NCI-H2107 treated with DMSO at 0.1 percent for 48 hours (cell line): ENCODE data around the gene CFL2.
A peak's percentile ranks its signal among the peaks of the same experiment; 100 is the strongest.
"Not testable (repeated sequence)": the region's sequence is repeated elsewhere in the genome, so short reads cannot be mapped to it uniquely, and the experiment has no call there.

Experiments used
- DNase-seq: peaks from one replicate; lab custom pipeline; 2025; ENCODE audit not compliant: unreplicated experiment; lab: John Stamatoyannopoulos, UW

The CFL2 gene

DNA sequence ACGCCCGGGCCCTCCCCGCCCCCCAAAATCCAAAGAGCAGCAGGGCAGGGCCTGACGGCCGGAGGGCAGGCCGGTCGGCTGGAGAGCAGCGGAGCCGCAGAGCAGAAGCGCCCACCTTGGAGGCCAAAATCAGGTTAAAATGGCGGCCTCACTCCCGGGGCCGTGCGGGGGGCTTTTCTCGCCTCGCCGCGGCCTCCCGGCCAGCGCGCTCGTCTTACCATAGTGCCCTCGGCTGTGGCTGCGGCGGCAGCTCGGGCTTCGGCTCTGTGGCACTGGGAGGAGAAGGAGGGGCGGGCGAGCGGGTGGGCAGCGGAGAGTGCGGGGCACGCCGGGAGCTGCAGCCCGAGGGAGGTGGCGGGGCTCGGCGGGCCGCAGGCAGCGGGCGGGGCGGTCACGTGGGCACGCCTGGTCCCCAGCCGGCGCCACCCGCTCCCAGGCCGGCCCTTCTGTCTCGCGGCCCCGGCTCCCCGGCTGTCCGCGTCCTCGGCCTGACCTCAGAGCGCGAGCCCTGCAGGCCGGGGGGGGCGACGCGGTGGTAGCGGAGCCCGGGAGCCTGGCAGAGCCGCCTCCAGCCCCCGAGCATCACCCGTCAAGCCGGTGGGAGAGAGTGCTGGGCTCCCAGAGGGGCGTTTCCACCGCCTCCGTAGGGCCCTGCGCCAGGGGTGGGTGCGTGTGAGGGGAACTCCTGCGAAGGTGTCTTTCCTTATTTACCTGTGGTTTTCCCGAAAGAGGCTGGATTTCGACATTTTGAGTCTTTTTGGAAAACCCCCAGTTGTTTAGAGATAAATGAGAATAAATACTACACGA, at the start of gene CFL2:
Gene CFL2 (minus strand): TSS at position 274 of the 807 bp plus-strand sequence. CDS start 53 bp downstream, at position 221.
- peak; percentile 66 for DNase-seq

DNA sequence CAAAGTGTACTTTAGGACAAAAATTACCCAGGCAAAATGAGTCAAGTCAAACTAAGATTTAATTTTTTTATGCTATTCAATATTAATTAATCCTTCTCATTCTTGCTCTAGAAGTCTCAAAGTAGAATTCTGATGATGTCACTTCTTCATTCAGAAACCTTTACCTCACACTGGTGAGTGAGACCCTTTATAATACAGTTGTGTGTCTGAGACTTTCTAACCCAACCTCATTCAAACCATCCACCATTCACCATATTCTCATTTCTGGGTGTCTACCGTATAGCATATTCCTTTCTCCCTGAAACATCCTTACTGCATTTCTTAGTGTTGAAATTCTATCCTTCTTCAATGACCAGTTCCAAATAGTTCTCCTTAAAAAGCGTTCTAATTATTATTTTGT, 40.8 kb upstream of the CFL2 start:
- no peak for DNase-seq

DNA sequence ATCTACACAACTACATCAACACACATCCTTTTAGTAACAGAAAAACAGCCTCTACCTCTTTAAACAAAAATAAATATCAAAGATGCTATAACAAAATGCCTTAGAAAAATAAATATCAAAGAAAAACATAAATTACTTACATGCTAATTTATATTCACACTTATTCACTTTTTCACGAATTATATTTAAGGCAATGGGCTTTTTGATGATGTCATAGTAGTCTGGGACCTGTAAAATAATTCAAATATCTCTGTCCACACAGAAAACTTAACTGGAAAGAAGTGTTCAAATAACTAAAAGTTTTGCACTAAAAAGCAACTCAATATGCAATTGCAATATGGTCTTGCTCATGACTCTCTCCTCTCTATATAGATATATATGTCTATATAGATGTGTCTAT, 40.3 kb upstream of the CFL2 start:
- DNase-seq, result no peak

DNA sequence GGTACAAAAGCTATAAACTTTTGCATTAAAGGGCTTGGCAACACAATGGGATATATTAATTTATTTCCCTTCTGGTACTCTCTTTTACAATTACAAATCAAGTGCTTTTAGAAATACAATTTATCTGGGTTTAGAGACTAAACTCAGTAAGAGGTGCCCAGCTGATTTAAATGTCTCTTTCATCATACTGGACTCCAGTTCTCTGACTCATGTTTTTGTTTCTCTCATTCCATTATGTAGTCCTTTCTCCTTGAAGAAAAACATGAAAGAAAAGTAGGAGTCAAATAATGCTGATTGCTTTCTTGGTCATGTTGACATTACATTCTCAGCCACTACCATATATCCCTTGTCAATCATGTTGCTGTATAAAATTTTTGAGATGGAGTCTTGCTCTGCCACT, 36.3 kb upstream of the CFL2 start:
- no peak for DNase-seq

DNA sequence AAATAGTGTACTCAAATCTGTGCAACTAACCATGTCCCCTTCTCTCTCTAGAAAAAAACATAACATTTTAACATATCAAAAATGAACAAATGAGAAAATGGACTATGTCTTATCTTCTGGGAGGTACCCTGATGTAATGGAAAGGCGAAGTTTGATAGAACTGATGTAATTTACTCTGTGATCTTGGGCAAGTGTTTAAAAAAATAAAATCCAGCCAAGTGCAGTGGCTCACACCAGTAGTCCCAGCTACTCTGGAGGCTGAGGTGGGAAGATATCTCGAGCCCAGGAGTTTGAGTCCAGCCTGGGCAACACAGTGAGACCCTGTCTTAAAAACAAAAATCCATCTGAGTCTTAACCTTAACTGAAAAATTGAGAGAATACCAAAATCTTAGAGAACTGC, 35.8 kb upstream of the CFL2 start:
- DNase-seq, result no peak

DNA sequence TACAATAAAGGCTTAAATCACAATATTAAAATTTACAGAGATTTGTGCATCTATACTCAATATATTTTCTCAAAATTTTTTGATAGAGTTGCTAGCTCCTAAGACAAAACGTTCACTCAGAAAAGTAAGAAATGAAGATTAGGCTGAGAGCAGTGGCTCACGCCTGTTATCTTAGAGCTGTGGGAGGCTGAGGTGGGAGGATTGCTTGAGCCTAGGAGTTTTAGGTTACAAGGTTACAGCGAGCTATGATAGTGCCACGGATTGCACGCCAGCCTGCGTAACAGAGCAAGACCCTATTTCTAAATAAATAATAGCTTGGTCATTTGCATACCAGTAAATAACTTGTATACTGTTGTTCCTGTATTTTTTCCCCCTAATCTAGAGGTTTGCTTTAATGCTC, 35.0 kb upstream of the CFL2 start:
- DNase-seq, result no peak

DNA sequence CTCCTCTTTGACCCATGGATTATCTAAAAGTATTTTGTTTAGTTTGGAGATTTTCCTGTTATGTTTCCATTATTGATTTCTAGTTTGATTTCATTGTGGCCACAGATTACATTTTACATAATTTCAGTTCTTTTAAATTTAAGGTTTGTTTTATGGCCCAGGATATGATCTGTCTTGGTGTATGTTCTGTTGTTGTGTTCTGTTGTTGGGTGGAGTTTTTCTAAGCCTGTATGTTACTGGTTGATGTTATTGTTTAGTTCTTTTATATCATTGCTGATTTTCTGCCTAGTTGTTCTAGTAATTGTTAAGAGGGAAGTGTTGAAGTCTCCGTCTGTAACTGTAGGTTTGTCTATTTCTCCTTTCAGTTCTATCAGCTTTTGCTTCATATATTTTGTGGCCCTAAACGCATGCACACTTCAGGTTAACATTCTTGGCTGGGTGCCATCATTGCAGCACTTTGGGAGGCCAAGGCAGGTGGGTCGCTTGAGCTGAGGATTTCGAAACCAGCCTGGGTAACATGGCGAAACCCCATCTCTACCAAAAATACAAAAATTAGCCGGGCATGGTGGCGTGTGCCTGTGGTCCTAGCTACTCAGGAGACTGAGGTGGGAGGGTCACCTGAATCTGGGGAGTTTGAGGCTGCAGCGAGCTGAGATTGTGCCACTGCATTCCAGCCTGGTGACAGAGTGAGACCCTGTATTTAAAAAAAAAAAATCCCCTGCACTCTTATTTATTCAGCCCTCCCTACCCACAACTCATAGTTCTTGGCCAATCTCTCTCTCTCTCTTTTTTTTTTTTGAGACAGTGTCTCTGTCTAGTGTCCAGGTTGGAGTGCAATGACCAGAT, 28.1 kb upstream of the CFL2 start:
- no peak for DNase-seq

DNA sequence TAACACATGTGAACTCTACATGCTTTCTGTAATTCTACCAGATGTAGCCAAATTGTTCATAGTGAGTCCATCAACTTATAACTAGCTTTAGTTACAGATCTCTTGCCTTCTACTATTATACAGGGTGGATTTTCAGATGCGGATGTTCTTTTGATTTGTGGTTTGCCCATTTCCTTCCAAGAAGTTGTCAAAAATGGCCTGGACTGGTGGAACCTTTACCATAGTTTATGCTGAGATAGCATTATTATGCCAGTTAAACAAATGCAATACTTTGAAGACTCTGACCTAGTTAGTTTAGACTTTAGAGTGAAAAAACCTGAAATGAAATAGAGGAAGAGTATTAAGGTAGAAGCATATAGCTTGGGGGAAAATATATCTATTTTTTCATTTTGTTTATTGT, 27.4 kb upstream of the CFL2 start:
- no peak for DNase-seq

DNA sequence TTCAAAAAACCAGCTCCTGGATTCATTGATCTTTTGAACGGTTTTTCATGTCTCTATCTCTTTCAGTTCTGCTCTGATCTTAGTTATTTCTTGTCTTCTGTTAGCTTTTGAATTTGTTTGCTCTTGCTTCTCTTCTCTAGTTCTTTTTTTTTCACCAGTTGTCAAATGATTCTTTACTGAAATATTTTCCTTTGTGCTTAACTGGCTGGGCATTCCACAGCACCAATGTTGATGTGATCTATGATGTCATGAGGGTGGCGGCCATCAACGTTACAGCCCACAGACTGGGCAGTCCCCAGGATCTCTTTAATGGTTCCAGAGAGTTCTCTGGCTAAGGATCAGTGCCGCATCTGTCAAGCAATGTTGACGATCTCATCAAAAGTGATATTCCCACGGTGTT, 25.7 kb upstream of the CFL2 start:
- not testable (repeated sequence) for DNase-seq

DNA sequence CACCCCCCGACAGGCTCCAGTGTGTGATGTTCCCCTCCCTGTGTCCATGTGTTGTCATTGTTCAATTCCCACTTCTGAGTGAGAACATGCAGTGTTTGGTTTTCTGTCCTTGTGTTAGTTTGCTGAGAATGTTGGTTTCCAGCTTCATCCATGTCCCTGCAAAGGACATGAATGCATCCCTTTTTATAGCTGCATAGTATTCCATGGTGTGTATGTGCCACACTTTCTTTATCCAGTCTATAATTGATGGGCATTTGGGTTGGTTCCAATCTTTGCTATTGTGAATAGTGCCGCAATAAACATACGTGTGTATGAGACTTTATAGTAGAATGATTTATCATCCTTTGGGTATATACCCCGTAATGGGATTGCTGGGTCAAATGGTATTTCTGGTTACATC, 22.7 kb upstream of the CFL2 start:
- DNase-seq, result not testable (repeated sequence)

DNA sequence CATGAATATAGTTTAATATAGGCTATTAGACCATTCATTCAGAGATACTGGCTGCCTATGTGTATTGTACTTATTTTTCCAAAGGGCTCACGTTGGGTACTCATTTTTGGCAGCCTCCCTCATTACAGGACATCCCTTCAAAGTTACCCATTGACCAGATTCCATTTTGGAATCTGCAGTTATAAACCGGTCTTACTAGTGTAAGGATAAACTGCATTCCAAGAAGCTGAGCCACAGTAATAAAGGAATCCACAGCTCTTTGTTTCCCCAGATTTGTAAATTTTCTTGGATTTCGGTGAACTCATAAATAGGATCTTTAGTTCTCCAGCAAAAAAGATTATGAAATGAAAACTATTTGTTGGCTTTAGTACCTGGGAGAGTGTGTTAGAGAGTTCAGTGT, 18.9 kb upstream of the CFL2 start:
- no peak for DNase-seq

DNA sequence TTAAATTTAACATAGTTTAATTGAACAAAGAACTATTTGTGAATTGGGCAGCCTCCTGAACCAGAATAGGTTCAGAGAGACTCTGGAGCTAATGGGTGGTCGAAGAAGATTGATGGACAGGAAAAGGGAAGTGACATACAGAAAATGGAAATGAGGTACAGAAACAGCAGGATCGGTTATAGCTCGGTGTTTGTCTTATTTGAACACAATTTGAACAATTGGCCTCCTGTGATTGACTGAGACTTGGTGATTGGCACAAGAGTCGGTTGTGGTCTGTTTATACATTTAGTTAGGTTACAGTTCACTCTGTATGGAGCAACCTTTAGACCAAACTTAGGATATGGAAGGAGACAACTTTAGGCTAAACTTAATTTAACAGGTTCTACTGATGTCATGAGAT, 18.4 kb upstream of the CFL2 start:
- DNase-seq, result no peak

DNA sequence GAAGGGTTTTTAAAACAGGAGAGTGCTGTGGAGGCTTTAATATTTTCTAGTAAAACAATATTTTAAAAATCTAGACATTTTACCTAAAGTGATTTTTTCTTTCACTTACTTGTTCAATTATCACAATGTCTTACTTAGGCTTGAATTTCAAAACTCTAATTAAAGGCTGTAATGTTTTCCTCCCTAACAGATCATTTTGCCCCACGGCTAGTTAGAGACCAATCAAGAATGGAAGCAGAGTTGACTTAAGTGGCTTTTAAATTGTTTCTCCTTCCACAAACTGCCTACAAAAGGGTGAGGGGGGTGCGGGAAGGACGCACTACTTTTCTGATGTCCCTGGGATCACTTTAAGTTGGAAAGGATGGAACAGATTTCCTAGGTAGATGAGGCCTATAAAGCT, 9.5 kb upstream of the CFL2 start:
- DNase-seq, result no peak

DNA sequence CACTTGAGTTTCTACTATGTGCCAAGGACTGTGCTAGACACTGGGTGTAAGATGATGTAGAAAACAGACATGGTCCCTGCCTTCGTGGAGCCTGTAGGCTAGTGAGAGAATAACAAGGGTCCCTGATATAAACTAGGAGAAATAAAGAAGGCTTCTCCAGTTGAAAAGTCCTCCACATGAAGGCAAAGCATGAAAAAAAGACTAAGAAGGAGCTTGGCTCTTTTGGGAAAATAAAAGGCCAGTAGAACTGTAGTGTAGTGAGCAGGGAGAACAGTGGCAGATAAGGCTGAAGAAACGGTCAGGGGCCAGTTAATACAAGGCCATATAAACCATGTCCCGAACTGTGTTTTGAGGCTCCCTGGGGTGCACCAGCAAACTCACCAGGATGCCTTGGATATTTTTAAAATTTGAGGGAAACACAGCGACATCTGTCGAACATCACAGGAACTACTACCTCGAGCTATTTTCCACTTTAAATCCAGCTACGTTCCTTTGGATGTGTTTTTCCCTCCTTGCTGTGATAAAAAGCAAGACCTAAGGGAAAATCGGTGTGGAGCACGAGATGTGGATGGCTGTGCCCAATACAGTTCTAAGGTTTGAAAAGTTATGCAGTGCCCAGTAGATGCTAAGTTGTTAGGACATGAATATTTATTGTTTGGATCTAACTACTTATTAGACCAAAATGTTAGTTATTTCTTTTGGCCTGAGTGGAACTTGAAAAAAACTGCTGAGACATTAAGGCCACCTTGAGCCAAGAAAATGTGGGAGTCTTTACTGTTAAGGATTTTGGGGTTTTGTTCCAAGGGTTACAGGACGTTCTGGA, 8.5 kb upstream of the CFL2 start:
- DNase-seq, result peak; percentile 78

DNA sequence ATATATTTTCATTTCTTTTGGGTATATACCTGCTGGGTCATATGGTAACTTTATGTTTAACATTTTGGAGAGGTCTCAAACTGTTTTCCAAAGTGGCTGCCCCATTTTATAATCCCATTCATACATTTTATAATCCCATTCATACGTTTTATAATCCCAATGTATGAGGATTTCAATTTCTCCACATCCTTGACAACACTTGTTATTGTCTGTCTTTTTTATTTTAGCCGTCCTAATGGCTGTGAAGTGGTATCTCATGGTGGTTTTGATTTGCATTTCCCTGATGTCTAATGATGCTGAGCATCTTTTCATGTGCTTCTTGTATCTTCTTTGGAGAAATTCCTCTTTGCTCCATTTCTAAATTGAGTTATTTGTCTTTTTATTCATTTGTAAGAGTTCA, 6.7 kb upstream of the CFL2 start:
- no peak for DNase-seq

DNA sequence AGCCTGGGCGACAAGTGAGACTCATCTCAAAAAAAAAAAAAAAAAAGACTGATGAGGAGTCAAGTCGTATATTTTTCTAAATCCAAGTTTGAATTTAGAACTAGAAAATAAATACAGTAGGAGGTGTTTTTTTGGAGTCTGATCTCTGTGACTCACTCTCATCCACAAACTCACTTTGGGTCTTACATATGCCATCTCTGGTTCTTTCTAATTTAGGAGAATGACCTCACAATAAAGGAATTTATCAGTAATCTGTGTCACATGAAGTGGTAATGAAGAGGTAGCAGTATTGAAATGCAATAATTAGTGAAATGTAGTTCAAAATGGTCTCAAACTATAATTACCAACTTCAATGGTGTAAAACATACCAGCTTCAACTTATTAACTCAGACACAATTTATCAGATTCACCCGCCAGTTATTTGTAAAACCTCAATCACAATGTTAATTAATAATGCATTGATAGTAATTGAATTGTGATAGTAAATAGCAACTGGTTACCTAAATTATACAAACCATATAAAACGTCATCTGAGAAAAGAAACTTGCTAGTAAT, 4.4 kb upstream of the CFL2 start:
- no peak for DNase-seq

DNA sequence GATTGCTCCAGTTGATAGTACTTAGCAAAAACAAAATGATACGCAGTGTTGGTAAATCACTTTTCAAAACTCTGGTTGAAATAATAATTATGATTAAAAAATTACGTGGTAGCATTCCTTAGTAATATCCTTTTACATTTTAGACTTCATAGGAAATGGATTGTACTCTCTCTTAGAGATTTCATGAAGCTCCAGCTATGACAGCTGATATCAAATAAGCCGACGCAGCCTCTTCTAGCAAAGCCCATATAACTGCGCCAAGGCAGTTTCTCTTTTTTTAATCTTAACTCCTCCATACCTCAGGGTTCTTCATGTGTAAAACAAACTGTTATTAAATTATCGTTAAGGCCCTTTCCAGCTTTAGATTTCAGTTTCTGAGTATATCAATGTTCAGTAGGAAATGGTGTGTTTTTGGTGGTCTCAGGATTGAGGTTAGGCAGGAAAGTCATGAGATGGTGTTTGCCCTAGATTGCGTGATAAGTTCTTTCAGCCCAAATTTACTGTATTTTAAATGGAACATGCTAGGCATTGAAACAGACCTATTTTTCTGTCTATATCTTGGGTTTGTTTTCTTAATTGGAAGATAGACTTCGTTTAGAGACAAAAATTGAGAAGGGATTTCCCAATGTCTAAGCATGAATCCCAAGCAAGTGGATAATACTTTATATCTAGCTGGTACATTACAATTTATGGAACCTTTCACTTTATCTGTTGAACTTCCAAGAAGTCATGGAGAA, 902 bp upstream of the CFL2 start:
- DNase-seq, result no peak

DNA sequence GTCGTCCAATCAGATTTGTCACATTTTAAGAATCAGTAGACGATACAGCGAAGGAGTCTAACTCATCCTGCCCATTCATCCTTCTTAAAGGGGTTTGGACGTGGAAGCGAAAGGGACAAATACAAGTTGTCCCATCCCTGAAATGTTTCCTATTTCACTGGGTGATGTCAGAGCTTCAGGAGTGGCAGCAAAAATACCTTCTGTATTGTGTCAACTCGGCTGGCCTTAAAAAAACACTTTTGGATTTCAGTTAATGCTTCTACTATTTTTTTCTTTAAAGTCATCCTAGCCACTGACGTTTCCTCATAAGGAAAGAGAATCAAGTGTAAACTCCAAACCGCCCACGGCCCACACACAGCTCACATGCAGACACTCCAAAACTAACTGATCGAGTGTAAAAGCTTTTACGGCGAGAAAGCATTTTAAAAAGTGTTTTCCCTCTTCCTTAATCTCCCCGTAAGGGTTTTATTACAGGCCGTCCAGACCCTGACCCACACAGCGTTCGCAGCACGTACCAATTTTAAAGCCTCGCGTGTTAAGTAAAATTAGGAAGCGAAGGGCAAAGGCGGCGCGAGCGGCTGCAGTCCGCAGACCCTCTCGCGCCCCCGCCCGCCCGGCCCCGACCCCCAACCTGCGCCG, 593 bp downstream of the CFL2 start:
- DNase-seq, result peak; percentile 39

DNA sequence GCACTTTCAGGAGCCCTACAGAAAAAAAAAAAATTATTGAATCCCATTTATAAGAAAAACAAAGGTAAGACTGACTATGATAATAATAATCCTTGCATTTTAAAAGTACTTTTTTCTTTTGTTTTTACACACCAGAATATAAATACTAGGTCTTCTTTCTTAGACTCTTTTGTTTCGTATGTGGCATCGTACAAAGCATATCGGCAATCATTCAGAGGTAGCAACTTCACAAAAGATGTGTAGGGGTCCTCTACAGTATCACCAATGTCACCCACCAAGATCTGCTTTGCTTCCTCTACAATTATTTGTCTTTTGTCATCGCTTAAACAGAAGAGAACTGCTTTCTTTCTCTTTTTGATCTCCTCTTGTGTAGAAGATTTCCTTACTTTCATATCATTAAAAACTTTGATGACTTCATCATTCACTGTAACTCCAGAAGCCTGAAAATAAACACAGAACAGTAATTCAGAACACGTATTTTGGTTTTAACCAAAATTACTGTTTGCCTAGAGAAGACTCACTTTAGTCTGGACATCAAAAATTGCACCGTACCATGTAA, 1.2 kb downstream of the CFL2 start:
- no peak for DNase-seq
